HG03457 (cell line): ENCODE results near the gene ZNF232.
"Not testable (repeated sequence)": the region's sequence is repeated elsewhere in the genome, so short reads cannot be mapped to it uniquely, and the experiment has no call there.

Experiments
- ATAC-seq: cut with Tn5 transposase; IDR thresholded peaks from one replicate; pipeline ENCODE4 v1.9.1; 2021; ENCODE audit warnings: moderate number of reproducible peaks; ENCODE audit not compliant: unreplicated experiment

The ZNF232 gene

GRCh38 chr17:5130261-5130660 is 18.6 kb upstream of the ZNF232 start:
- ATAC-seq: not testable (repeated sequence)

- not testable (repeated sequence) for ATAC-seq
Observed at GRCh38 chr17:5129770-5130169, 18.1 kb upstream of the ZNF232 start.

GRCh38 chr17:5128905-5129535 is 17.3 kb upstream of the ZNF232 start:
- no peak for ATAC-seq

- not testable (repeated sequence) for ATAC-seq
Observed at GRCh38 chr17:5128387-5128786, 16.7 kb upstream of the ZNF232 start.

- ATAC-seq: no peak
Observed at GRCh38 chr17:5127910-5128309, 16.2 kb upstream of the ZNF232 start.

- no peak for ATAC-seq
Observed at GRCh38 chr17:5126719-5127488, 15.2 kb upstream of the ZNF232 start.

- ATAC-seq: not testable (repeated sequence)
Observed at GRCh38 chr17:5124896-5125295, 13.2 kb upstream of the ZNF232 start.

GRCh38 chr17:5124125-5124760 is 12.6 kb upstream of the ZNF232 start:
- not testable (repeated sequence) for ATAC-seq

- ATAC-seq: no peak
Observed at GRCh38 chr17:5123343-5124124, 11.9 kb upstream of the ZNF232 start.

GRCh38 chr17:5122586-5123342 is 11.1 kb upstream of the ZNF232 start:
- ATAC-seq: no peak

- ATAC-seq: not testable (repeated sequence)
Observed at GRCh38 chr17:5122056-5122455, 10.4 kb upstream of the ZNF232 start.

GRCh38 chr17:5121186-5121841 is 9.6 kb upstream of the ZNF232 start:
- no peak for ATAC-seq

- ATAC-seq: not testable (repeated sequence)
Observed at GRCh38 chr17:5120436-5121185, 8.9 kb upstream of the ZNF232 start.

GRCh38 chr17:5120036-5120435 is 8.4 kb upstream of the ZNF232 start:
- no peak for ATAC-seq

GRCh38 chr17:5118219-5118618 is 6.5 kb upstream of the ZNF232 start:
- ATAC-seq: no peak

- no peak for ATAC-seq
Observed at GRCh38 chr17:5115673-5116651, 4.3 kb upstream of the ZNF232 start, which contains the start of gene USP6. USP6 (plus strand) TSS chr17:5116032; CDS start chr17:5130368, 14,336 bp downstream.

- no peak for ATAC-seq
Observed at GRCh38 chr17:5110816-5111215, 862 bp downstream of the ZNF232 start.

- no peak for ATAC-seq
Observed at GRCh38 chr17:5100832-5101231, 10.8 kb downstream of the ZNF232 start.
